Muscle of arm (tissue), 14 donors: ENCODE measurements around the gene ERGIC3. TPM values are rescaled to one million over a fixed set of nuclear protein-coding genes. Genes with fewer than 3 reads are reported as not detected.

ENCODE experiments used
- DNase-seq: peaks from one replicate; pipeline ENCODE4 v3.0.0-alpha.2; 2013
- long read RNA-seq, 11 donors: transcript quantifications; one replicate each; lab custom pipeline, GENCODE V29; 2026
- polyA plus RNA-seq, 12 donors: library from polyadenylated mRNA; unstranded; fragments of 120-200 nt; gene quantifications; one replicate each; pipeline ENCODE4 v1.2.1, GENCODE V29; 2013; ENCODE audit not compliant: insufficient read length in 12 of 12

Gene ERGIC3
- 100 to 1,000 TPM in 11 of 12 donors, not detected in 1; 192 to 242 (median 216) TPM for polyA plus RNA-seq
- long read RNA-seq, donor 1, transcript ERGIC3-202 (13 exons, 1,359 nt): major isoform, 107 of 258 reads
- long read RNA-seq, donor 1, transcript ERGIC3-216 (3 exons, 766 nt): minor isoform, 24 of 258 reads
- long read RNA-seq, donor 1, partial matches to known transcripts: 118 of 258 reads
- long read RNA-seq, donor 1, other reads (novel, unspliced or antisense): 0 of 258 reads
- long read RNA-seq, donor 2, transcript ERGIC3-202 (13 exons, 1,359 nt): major isoform, 91 of 167 reads
- long read RNA-seq, donor 2, transcript ERGIC3-216 (3 exons, 766 nt): minor isoform, 9 of 167 reads
- long read RNA-seq, donor 2, partial matches to known transcripts: 61 of 167 reads
- long read RNA-seq, donor 2, other reads (novel, unspliced or antisense): 0 of 167 reads
- long read RNA-seq, donor 3, transcript ERGIC3-202 (13 exons, 1,359 nt): major isoform, 35 of 73 reads
- long read RNA-seq, donor 3, partial matches to known transcripts: 30 of 73 reads
- long read RNA-seq, donor 3, other reads (novel, unspliced or antisense): 0 of 73 reads
- long read RNA-seq, donor 4, transcript ERGIC3-216 (3 exons, 766 nt): minor isoform, 6 of 71 reads
- long read RNA-seq, donor 4, transcript ERGIC3-202 (13 exons, 1,359 nt): major isoform, 34 of 71 reads
- long read RNA-seq, donor 4, partial matches to known transcripts: 29 of 71 reads
- long read RNA-seq, donor 4, other reads (novel, unspliced or antisense): 0 of 71 reads
- long read RNA-seq, donor 5, transcript ERGIC3-209 (7 exons, 1,632 nt): minor isoform, 6 of 288 reads
- long read RNA-seq, donor 5, transcript ERGIC3-202 (13 exons, 1,359 nt): major isoform, 139 of 288 reads
- long read RNA-seq, donor 5, partial matches to known transcripts: 133 of 288 reads
- long read RNA-seq, donor 5, other reads (novel, unspliced or antisense): 0 of 288 reads
- long read RNA-seq, donor 6, transcript ERGIC3-216 (3 exons, 766 nt): minor isoform, 7 of 101 reads
- long read RNA-seq, donor 6, transcript ERGIC3-202 (13 exons, 1,359 nt): major isoform, 56 of 101 reads
- long read RNA-seq, donor 6, partial matches to known transcripts: 36 of 101 reads
- long read RNA-seq, donor 6, other reads (novel, unspliced or antisense): 0 of 101 reads
- long read RNA-seq, donor 7, transcript ERGIC3-202 (13 exons, 1,359 nt): major isoform, 35 of 66 reads
- long read RNA-seq, donor 7, partial matches to known transcripts: 23 of 66 reads
- long read RNA-seq, donor 7, other reads (novel, unspliced or antisense): 0 of 66 reads
- long read RNA-seq, donor 8, transcript ERGIC3-216 (3 exons, 766 nt): minor isoform, 5 of 243 reads
- long read RNA-seq, donor 8, transcript ERGIC3-202 (13 exons, 1,359 nt): major isoform, 111 of 243 reads
- long read RNA-seq, donor 8, partial matches to known transcripts: 119 of 243 reads
- long read RNA-seq, donor 8, other reads (novel, unspliced or antisense): 0 of 243 reads
- long read RNA-seq, donor 9, transcript ERGIC3-202 (13 exons, 1,359 nt): major isoform, 67 of 132 reads
- long read RNA-seq, donor 9, partial matches to known transcripts: 53 of 132 reads
- long read RNA-seq, donor 9, other reads (novel, unspliced or antisense): 0 of 132 reads
- long read RNA-seq, donor 10, transcript ERGIC3-216 (3 exons, 766 nt): minor isoform, 6 of 223 reads
- long read RNA-seq, donor 10, transcript ERGIC3-202 (13 exons, 1,359 nt): major isoform, 96 of 223 reads
- long read RNA-seq, donor 10, partial matches to known transcripts: 114 of 223 reads
- long read RNA-seq, donor 10, other reads (novel, unspliced or antisense): 0 of 223 reads
- long read RNA-seq, donor 11, transcript ERGIC3-202 (13 exons, 1,359 nt): major isoform, 97 of 190 reads
- long read RNA-seq, donor 11, transcript ERGIC3-216 (3 exons, 766 nt): minor isoform, 11 of 190 reads
- long read RNA-seq, donor 11, partial matches to known transcripts: 76 of 190 reads
- long read RNA-seq, donor 11, other reads (novel, unspliced or antisense): 0 of 190 reads

DNA sequence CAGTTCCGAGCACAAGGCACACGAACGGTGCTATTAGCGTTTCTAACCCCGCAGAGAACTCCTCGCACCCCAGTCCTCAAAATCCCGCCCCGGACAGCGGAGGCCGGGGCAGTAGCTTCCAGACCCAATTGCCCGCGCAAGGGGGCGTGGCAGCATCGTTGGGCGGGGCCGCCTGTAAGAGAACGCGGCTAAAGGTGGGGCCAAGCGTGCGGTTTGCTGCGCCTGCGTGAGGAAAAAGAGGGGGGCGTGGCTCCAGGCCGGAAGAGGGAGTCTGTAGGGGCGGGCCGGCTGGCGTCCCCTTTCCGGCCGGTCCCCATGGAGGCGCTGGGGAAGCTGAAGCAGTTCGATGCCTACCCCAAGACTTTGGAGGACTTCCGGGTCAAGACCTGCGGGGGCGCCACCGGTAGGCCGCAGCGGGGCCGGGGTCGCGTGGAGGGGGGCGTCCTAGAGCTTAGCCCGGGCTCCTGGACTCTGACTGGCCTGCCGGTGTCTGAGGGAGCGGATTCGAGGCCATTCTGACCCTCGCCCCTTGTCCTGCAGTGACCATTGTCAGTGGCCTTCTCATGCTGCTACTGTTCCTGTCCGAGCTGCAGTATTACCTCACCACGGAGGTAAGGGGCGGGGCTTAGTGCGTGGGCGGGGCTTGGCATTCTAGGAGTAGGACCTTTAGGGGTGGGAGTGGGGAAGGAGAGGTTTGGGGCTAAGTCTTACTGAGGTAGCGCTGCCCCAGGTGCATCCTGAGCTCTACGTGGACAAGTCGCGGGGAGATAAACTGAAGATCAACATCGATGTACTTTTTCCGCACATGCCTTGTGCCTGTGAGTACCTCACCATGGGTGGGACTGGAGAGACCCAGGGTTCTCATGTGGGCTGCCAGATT lies at the start of gene ERGIC3:
Gene ERGIC3, plus strand, starts transcription at position 296 of the 880 bp plus-strand sequence. Its CDS starts 20 bp downstream, at position 316.
- DNase-seq: peak; percentile 96

DNA sequence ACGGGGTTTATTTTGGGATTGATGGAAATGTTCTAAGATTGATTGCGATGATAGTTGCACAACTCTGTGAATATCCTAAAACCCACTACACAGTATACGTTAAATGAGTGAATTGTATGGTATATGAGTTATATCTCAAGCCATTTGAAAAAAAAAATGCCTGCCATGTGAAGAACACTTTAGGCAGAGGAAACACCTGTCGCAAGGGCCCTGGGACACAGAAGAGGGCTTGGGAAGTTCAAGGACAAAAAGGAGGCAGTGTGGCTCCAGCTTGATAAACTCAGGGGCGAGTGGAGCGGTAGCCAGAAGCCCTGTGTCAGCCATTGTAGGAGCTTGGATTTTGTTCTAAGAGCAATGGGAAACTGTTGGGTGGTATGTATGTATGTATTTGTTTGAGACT lies 49.5 kb upstream of the ERGIC3 start:
- DNase-seq: no peak

DNA sequence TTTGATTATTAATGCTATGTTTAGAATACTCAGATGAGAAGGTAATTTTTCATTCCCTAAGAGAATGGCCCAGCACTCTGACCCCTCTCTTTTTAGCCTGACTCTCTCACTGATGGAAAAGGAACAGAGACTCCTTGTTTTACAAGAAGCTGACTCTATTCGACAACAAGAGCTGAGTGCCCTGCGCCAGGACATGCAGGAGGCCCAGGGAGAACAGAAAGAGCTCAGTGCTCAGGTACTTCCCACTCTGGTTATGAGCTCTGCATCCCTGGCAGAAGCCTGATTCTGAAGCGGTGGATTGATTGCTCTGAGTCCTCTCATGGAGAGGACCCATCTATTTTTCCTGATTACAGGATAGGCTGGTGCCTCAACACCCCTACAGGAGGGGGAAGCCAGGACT lies 45.4 kb upstream of the ERGIC3 start:
- no peak for DNase-seq

DNA sequence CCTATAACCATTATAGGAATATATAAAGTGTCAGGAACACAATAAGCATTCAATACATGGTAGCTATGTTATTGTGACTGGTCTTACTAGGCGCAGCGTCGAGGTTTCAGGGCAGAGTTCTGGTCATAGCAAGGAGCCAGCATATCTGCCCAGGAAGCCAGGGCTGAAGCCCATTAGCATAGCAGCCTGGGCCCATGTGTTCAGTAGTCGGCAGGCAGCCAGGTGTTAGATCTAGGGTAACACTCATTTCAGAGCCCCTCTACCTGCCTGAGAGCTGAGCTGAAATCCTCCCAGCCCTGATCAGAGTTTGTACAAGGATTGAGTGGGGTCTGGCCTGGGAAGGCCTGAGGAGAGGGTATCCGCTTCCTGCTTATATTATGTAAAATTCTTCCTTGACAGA lies 44.6 kb upstream of the ERGIC3 start:
- DNase-seq: no peak

DNA sequence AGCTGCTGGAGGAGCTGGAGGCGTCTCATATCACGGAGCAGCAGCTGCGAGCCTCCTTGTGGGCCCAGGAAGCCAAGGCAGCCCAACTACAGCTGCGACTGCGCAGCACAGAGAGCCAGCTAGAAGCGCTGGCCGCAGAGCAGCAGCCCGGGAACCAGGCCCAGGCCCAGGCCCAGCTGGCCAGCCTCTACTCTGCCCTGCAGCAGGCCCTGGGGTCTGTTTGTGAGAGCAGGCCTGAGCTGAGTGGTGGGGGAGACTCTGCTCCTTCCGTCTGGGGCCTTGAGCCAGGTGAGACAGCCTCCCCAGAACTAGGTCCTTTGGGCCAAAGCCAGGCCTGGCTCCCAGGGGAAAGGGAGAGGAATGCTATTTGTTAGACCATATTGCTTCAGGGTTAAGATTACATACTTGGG lies 44.1 kb upstream of the ERGIC3 start:
- DNase-seq: peak; percentile 90

DNA sequence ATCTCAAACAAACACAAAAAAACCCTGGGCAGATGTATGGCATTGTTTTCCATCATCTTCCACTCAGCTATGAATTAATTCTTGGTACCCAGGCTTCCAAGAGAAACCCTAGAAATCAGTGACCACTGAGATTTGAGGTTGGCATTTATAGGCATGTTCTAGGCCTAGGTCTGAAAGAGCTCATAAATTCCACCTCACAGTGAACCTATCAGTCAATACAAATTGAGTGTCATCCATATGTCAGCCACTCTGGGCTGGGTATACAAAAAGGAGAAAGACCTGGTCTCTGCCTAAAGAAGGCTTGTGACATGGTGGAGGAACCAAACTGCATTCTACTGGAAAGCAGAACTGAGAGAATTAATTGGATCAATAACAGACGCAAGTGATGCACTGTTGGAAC lies 42.6 kb upstream of the ERGIC3 start:
- no peak for DNase-seq

DNA sequence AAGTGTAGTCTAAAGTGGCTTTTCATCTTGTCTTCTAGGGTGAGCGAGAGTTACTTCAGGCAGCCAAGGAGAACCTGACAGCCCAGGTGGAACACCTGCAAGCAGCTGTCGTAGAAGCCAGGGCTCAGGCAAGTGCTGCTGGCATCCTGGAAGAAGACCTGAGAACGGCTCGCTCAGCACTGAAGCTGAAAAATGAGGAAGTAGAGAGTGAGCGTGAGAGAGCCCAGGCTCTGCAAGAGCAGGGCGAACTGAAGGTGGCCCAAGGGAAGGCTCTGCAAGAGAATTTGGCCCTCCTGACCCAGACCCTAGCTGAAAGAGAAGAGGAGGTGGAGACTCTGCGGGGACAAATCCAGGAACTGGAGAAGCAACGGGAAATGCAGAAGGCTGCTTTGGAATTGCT lies 39.5 kb upstream of the ERGIC3 start:
- no peak for DNase-seq

DNA sequence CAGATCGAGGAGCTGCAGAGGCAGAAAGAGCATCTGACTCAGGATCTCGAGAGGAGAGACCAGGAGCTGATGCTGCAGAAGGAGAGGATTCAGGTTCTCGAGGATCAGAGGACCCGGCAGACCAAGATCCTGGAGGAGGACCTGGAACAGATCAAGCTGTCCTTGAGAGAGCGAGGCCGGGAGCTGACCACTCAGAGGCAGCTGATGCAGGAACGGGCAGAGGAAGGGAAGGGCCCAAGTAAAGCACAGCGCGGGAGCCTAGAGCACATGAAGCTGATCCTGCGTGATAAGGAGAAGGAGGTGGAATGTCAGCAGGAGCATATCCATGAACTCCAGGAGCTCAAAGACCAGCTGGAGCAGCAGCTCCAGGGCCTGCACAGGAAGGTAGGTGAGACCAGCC lies 38.6 kb upstream of the ERGIC3 start:
- DNase-seq: no peak

DNA sequence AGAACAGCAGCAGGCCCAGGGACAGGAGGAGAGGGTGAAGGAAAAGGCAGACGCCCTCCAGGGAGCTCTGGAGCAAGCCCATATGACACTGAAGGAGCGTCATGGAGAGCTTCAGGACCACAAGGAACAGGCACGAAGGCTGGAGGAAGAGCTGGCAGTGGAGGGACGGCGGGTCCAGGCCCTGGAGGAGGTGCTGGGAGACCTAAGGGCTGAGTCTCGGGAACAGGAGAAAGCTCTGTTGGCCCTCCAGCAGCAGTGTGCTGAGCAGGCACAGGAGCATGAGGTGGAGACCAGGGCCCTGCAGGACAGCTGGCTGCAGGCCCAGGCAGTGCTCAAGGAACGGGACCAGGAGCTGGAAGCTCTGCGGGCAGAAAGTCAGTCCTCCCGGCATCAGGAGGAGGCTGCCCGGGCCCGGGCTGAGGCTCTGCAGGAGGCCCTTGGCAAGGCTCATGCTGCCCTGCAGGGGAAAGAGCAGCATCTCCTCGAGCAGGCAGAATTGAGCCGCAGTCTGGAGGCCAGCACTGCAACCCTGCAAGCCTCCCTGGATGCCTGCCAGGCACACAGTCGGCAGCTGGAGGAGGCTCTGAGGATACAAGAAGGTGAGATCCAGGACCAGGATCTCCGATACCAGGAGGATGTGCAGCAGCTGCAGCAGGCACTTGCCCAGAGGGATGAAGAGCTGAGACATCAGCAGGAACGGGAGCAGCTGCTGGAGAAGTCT lies 37.9 kb upstream of the ERGIC3 start:
- peak; percentile 55 for DNase-seq

DNA sequence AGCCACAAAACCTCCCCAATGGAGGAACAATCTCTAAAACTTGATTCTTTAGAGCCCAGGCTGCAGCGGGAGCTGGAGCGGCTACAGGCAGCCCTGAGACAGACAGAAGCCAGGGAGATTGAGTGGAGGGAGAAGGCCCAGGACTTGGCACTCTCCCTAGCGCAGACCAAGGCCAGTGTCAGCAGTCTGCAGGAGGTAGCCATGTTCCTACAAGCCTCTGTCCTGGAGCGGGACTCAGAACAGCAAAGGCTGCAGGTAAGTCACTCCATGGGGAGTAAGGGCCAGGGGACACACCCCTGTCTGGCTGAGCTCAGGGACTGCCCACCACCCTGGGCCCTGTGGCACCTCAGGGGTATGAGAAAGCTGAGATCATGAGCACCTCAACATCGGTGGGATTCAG lies 37.1 kb upstream of the ERGIC3 start:
- no peak for DNase-seq

DNA sequence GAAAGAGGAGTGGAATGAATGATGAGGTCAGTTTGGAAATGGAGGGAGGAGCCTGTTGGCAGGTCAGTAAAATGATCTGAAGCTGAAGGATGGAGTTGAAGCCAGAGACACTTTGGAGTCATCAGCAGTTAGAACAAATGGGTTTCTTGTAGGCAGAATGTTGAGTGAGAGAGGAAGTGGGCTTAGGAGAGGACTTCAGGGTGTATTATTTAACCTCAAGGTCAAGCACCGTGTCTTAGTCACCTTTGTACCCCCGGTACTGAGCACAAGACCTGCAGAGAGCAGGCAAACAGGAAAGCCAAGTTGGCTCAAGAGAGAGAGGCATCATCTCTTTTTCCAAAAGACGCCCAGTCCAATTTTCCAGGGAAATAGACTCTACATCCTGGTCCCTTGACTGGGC lies 35.7 kb upstream of the ERGIC3 start:
- no peak for DNase-seq

DNA sequence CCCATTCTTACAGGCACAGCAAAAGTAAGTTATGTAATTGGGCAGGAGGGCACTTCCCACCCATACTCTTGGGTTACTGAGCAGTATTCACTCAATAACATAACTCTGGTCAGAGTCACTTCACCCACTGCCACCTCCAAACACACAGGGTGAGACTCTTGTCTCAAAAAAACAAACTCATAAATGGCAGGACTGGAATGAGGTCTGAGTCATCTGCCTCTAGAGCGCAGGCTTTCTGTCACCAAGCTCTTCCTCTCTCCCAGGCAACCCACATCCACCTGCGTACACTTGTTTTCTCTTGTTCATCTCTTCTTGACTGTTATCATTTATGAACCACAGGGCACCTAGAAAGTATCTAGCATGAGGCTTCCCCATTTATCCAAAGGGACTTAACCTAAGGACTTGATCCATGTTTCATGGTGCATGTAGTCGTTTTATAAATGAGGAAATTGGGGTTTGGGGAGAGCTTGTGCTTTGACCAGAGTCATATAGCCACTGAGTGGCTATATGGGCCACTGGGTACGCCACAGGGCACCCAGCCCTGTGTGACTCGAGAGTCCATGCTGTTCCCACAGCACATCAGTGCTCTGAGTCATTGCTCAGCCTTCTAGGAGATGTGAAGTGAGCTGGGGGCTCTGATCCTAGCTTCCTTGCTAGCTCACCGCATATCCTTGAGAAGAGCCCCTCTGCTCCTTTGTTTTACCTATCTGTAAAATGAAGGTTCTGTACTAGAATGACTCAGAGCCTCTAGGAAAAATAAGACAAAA lies 34.8 kb upstream of the ERGIC3 start:
- no peak for DNase-seq

DNA sequence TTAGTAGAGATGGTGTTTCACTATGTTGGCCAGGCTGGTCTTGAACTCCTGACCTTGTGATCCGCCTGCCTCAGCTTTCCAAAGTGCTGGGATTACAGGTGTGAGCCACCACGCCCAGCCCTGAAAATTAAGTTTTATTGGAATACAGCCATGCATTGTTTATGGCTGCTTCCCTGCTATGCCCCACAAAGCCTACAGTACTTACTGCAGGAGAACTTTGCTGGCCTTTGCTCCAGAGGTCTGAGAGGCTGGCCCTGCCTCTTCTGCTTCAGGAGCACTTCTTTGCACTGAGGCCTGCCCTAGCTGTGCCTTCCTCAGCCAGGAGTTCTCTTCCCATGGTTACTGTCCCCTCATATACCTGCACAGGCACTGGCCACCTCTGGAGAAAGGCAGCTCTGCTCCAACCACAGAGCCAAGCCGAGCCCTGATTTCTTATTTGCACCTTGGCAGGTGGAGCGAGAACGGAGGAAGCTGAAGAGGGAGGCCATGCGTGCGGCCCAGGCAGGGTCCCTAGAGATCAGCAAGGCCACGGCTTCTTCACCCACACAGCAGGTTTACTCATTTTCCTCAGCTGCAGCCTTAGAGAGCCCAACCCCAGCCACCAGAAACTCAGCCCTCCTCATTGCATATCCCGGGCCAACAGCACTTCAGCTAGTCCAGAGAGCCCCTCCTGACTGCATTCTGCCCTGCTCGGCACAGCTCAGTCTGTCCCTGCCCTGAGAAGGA lies 33.2 kb upstream of the ERGIC3 start:
- DNase-seq: no peak

DNA sequence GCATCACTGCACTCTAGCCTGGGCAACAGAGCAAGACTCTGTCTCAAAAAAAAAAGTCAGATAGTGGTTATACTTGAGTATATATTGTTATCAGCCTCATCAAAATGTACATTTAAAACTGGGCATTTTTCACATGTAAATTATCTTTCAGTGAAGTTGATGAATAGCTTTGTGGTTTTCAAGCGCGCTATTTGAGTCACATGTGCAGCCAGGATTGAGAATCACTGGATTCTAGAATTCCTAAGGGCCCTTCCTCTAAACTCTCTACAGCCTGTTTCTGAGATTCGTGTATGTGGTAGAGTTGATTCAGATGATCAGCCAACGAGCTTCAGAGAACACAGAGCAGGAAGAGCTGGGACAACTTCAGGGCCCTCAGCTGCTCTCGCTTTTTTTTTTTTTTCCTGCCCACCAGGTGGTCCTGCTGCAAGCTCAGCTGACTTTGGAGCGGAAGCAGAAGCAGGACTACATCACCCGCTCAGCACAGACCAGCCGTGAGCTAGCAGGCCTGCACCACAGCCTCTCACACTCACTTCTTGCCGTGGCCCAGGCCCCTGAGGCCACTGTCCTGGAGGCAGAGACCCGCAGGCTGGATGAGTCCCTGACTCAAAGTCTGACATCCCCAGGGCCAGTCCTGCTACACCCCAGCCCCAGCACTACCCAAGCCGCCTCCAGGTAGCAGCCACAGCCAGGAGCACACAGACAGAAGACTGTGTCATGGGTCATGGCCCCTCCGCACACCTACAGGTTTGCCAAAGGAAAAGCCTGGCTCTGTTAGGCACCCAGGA lies 30.7 kb upstream of the ERGIC3 start:
- no peak for DNase-seq

DNA sequence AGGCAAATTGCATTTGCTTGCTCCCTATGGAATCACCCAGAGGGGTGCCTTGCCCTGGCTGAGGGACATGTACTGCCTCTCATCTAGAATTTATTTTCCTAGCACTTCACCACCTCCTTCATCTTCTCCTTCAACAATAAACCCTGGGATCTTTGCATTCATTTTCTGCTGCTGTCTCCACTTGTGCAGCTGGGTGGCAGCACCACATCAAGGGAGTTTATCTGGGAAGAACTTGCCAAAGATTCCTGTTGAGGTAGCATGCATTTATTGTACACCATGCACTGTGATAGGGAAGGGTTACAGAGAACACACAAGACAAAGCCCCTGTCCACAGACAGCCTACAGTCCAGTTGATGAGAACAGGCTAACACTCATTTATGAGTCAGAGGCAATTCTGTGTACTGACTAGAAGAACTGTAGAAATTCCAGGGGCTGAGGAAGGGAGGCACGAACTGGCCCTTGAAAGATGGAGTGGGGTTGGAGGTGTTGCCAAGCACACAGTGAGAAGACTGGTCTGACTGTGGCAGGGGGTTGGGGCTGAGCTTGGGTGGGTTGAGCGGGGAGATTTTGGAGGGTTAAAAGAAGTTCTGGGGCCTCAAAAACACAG lies 30.0 kb upstream of the ERGIC3 start:
- no peak for DNase-seq
